HG03354 (cell line): ENCODE data around the gene RNU6-9.

Source experiments
- ATAC-seq: cut with Tn5 transposase; IDR thresholded peaks from one replicate; pipeline ENCODE4 v1.9.1; 2021; ENCODE audit warnings: mild to moderate bottlenecking; ENCODE audit not compliant: unreplicated experiment, poor library complexity, severe bottlenecking

The RNU6-9 gene

GRCh38 chr19:929203-929890, 36.1 kb downstream of the RNU6-9 start:
- no peak for ATAC-seq

- no peak for ATAC-seq
Measured at GRCh38 chr19:929891-930258, 36.6 kb downstream of the RNU6-9 start.

GRCh38 chr19:931860-932647, 38.8 kb downstream of the RNU6-9 start:
- ATAC-seq: no peak

GRCh38 chr19:932648-933552, 39.6 kb downstream of the RNU6-9 start:
- no peak for ATAC-seq

GRCh38 chr19:933553-933882, 40.2 kb downstream of the RNU6-9 start:
- no peak for ATAC-seq

- ATAC-seq: no peak
Measured at GRCh38 chr19:934197-934840, 41.0 kb downstream of the RNU6-9 start.

GRCh38 chr19:934865-935479, 41.7 kb downstream of the RNU6-9 start:
- ATAC-seq: no peak

GRCh38 chr19:936175-936546, 42.9 kb downstream of the RNU6-9 start:
- no peak for ATAC-seq

GRCh38 chr19:937259-937694, 44.0 kb downstream of the RNU6-9 start:
- no peak for ATAC-seq

- ATAC-seq: no peak
Measured at GRCh38 chr19:938233-938923, 45.1 kb downstream of the RNU6-9 start.

- ATAC-seq: no peak
Measured at GRCh38 chr19:939439-939838, 46.2 kb downstream of the RNU6-9 start.

GRCh38 chr19:939922-940321, 46.6 kb downstream of the RNU6-9 start:
- no peak for ATAC-seq

GRCh38 chr19:940591-941291, 47.5 kb downstream of the RNU6-9 start:
- no peak for ATAC-seq

GRCh38 chr19:941292-942132, 48.2 kb downstream of the RNU6-9 start:
- no peak for ATAC-seq

- ATAC-seq: no peak
Measured at GRCh38 chr19:942133-942645, 48.9 kb downstream of the RNU6-9 start.
